Bladder microvascular endothelial cell (primary cell): ENCODE results near the gene ADGB. TPM values are rescaled to one million over a fixed set of nuclear protein-coding genes. Genes with fewer than 3 reads are reported as not detected.

Experiments
- total RNA-seq: library from RNA; depleted of rRNA; stranded (reverse); fragments of >200 nt; gene quantifications from 2 replicates; pipeline ENCODE4 v1.2.3, GENCODE V29; 2014

ADGB gene
- not detected in 2 replicates for total RNA-seq

DNA sequence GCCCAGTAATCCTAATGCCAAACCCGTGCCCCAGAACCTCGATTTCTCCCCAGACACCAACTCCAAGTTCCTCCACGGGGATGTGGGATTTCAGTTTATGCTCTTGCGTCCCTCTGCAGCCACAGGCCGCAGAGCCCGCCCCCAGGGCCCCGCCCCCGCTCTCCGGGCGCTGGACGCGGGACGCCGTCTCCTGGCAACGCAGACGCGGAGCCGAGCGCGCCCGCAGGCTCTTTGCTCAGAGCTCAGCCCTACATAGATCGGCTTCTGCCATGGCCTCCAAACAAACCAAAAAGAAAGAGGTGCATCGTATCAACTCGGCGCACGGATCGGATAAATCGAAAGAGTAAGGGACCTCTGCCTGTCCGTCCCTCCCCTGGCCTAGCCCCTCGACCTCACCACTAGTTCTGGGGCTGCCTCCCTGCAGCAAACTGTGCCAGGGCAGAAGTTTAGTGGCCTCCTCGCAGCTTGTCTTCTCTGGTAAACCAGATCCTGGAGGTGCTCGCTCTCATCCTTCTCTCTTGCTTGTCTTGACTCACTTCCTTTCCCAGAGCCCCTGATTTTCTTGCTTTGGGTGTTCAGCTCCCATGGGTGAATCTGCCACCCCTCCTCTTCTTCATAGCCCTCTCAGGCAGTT, at the start of gene ADGB:
Gene ADGB (plus strand): TSS at position 201 of the 634 bp plus-strand sequence. CDS start 69 bp downstream, at position 270.

Other genes starting within 250 kb of the ADGB start
- 59.9 and 70.1 TPM in 2 replicates for gene RAB32, start 55.1 kb upstream of the ADGB start, total RNA-seq